Neural cell (in vitro differentiated cells): ENCODE results near the gene ATP6V0A4. TPM values are rescaled to one million over a fixed set of nuclear protein-coding genes. Genes with fewer than 3 reads are reported as not detected.

ENCODE experiments used
- H2AFZ ChIP-seq: fragments of 200-600, 300-800 bp; sonication (generic), shearing (Covaris generic); 2 replicates; pipeline ENCODE4 v1.6.0; 2014; ENCODE audit warnings: low read depth, mild to moderate bottlenecking, antibody characterized with exemption, low read length, moderate library complexity
- H3F3A ChIP-seq: fragments of 200-600 bp; shearing (Covaris generic); 2 replicates; pipeline ENCODE4 v1.6.1; 2016; ENCODE audit warnings: mild to moderate bottlenecking, moderate library complexity, mixed read lengths, antibody characterized with exemption, low read length; ENCODE audit not compliant: insufficient read depth, poor library complexity, severe bottlenecking
- H3K27ac ChIP-seq: fragments of 200-600, 300-800 bp; sonication (generic), shearing (Covaris generic); 2 replicates; pipeline ENCODE4 v1.5.1; 2014; ENCODE audit warnings: mild to moderate bottlenecking, low read length, moderate library complexity
- H3K27me3 ChIP-seq: fragments of 300-800, 200-600 bp; sonication (generic), shearing (Covaris generic); 2 replicates; pipeline ENCODE4 v1.6.0; 2014; ENCODE audit warnings: mild to moderate bottlenecking, low read depth, low read length, moderate library complexity; ENCODE audit not compliant: insufficient read depth
- H3K36me3 ChIP-seq: fragments of 300-800, 200-600 bp; sonication (generic), shearing (Covaris generic); 2 replicates; pipeline ENCODE4 v1.5.1; 2014; ENCODE audit warnings: mild to moderate bottlenecking, antibody characterized with exemption, low read length, moderate library complexity; ENCODE audit not compliant: insufficient read depth
- H3K4me2 ChIP-seq: fragments of 300-800, 200-600 bp; sonication (generic), shearing (Covaris generic); 2 replicates; pipeline ENCODE4 v1.6.0; 2014; ENCODE audit warnings: mild to moderate bottlenecking, low read length
- H3K4me3 ChIP-seq: fragments of 300-800, 200-600 bp; sonication (generic), shearing (Covaris generic); 2 replicates; pipeline ENCODE4 v1.5.1; 2014; ENCODE audit warnings: mild to moderate bottlenecking, low read length, moderate library complexity
- H3K79me2 ChIP-seq: fragments of 200-600 bp; shearing (Covaris generic); replicated peaks from 2 replicates; pipeline ENCODE4 v1.6.0; 2014; ENCODE audit warnings: mild to moderate bottlenecking, low read length, moderate library complexity; ENCODE audit not compliant: insufficient read depth
- H3K9ac ChIP-seq: fragments of 300-800, 200-600 bp; sonication (generic), shearing (Covaris generic); 2 replicates; pipeline ENCODE4 v1.6.1; 2016; ENCODE audit warnings: mild to moderate bottlenecking, low read length, mixed read lengths
- H3K9me2 ChIP-seq: fragments of 200-600 bp; shearing (Covaris generic); 2 replicates; pipeline ENCODE4 v1.6.1; 2016; ENCODE audit warnings: mild to moderate bottlenecking, low read length, mixed read lengths; ENCODE audit not compliant: insufficient read depth
- H3K9me3 ChIP-seq: fragments of 200-600, 300-800 bp; sonication (generic), shearing (Covaris generic); 2 replicates; pipeline ENCODE4 v1.6.1; 2016; ENCODE audit warnings: mild to moderate bottlenecking, mixed run types, low read length, moderate library complexity, mixed read lengths
- H4K20me1 ChIP-seq: fragments of 200-600 bp; shearing (Covaris generic); 2 replicates; pipeline ENCODE4 v1.6.1; 2016; ENCODE audit warnings: mild to moderate bottlenecking, mixed run types; ENCODE audit not compliant: insufficient read depth
- EP300 ChIP-seq: fragments of 450-650 bp; conservative IDR thresholded peaks from 2 replicates; pipeline ENCODE4 v1.6.1; 2014; ENCODE audit warnings: antibody characterized with exemption, mild to moderate bottlenecking, moderate library complexity; ENCODE audit not compliant: poor library complexity, severe bottlenecking
- EZH2 ChIP-seq: fragments of 200-600, 300-800 bp; shearing (Covaris generic), sonication (generic); IDR thresholded peaks from 2 replicates; pipeline ENCODE4 v1.6.1; 2014; ENCODE audit warnings: antibody characterized with exemption, low read length, borderline replicate concordance, mild to moderate bottlenecking; ENCODE audit not compliant: insufficient read depth, poor library complexity, severe bottlenecking
- MXI1 ChIP-seq: fragments of 450-650 bp; conservative IDR thresholded peaks from 2 replicates; pipeline ENCODE4 v1.6.1; 2014; ENCODE audit warnings: antibody characterized with exemption, mild to moderate bottlenecking; ENCODE audit not compliant: poor library complexity, severe bottlenecking
- POLR2AphosphoS5 ChIP-seq: IDR thresholded peaks from 2 replicates; pipeline ENCODE4 v1.6.1; 2012
- RAD21 ChIP-seq: fragments of 450-650 bp; conservative IDR thresholded peaks from 2 replicates; pipeline ENCODE4 v1.6.1; 2014; ENCODE audit warnings: antibody characterized with exemption, mild to moderate bottlenecking, moderate library complexity
- SMC3 ChIP-seq: fragments of 450-650 bp; conservative IDR thresholded peaks from 2 replicates; pipeline ENCODE4 v1.6.1; 2014; ENCODE audit warnings: antibody characterized with exemption, mild to moderate bottlenecking, moderate library complexity; ENCODE audit not compliant: poor library complexity
- TAF1 ChIP-seq: IDR thresholded peaks from 2 replicates; pipeline ENCODE4 v1.6.1; 2012; ENCODE audit warnings: low read depth
- polyA plus RNA-seq: library from polyadenylated mRNA; depleted of rRNA; stranded (reverse); fragments of >200 nt; gene quantifications from 2 replicates; pipeline ENCODE4 v1.2.3, GENCODE V29; 2014
- TF ChIP-seq, protein P1 (sequence below): IDR thresholded peaks from 2 replicates; pipeline ENCODE4 v1.6.1; 2012; ENCODE audit warnings: borderline replicate concordance
- TF ChIP-seq, protein P2 (sequence below): fragments of 450-650 bp; IDR thresholded peaks from 2 replicates; pipeline ENCODE4 v1.5.1; 2014; ENCODE audit warnings: antibody characterized with exemption, mild to moderate bottlenecking, moderate library complexity; ENCODE audit not compliant: poor library complexity, severe bottlenecking

The ATP6V0A4 gene
- polyA plus RNA-seq, 1 donor from 2014 or later, result 0.81 TPM

DNA sequence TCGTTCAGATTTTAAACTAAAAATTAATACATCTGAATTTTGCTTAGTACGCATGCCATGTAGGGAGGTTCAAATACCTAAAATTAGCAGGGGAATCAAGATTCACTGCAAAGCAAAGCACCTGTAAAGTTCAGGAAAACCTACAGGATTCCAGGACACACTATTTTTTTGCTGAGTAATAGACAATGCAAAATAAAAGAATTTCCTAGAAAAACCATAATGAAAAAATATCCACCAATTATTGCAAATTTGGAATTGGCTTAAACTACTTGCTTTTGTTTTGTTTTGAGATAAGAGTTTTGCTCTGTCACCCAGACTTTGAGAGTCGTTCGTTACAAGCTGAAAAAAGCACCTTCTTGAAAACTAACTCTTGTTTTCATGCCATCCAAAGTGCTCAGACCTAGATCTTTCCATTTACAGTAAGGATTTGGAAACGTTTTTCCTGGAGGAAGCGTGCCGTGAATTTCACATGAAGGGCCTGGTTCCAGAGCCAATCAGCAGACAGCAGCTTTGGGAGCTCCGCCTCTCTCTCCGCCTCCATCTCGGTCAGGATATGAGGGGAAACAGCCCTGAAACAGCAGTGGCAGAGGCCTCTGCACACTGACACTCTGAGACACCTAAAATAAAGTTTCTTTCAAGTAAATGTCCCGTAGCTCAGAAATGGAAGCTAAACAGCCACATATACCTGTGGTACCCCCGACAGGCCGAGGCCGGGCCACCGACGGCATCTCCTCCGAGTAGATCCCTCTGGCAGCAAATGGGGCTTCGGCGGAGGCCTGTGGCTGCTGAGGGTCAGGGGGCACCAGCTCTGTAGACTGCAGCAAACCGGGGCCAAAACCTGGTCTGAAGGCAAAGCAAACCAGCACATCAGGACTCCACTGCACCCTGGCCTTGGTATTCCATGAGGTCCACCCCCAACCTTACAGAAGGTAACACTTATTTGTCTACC lies 45.9 kb upstream of the ATP6V0A4 start:
- Histone ChIP-seq H3K27me3 (no peaks in the 10 kb centered on the region), H3F3A (no peaks in the 10 kb centered on the region), H3K4me3 (no peak overlapping the region), H3K9me2 (no peaks in the 10 kb centered on the region), H3K9me3 (no peaks in the 10 kb centered on the region), H4K20me1 (no peaks in the 10 kb centered on the region), H3K4me2 (no peak overlapping the region), H3K79me2 (no peaks in the 10 kb centered on the region), H2AFZ (no peak overlapping the region), H3K9ac (no peak overlapping the region), H3K36me3 (peaks cover 5% of the 10 kb centered on the region), H3K27ac (no peak overlapping the region)
- TF ChIP-seq, protein P1, sequence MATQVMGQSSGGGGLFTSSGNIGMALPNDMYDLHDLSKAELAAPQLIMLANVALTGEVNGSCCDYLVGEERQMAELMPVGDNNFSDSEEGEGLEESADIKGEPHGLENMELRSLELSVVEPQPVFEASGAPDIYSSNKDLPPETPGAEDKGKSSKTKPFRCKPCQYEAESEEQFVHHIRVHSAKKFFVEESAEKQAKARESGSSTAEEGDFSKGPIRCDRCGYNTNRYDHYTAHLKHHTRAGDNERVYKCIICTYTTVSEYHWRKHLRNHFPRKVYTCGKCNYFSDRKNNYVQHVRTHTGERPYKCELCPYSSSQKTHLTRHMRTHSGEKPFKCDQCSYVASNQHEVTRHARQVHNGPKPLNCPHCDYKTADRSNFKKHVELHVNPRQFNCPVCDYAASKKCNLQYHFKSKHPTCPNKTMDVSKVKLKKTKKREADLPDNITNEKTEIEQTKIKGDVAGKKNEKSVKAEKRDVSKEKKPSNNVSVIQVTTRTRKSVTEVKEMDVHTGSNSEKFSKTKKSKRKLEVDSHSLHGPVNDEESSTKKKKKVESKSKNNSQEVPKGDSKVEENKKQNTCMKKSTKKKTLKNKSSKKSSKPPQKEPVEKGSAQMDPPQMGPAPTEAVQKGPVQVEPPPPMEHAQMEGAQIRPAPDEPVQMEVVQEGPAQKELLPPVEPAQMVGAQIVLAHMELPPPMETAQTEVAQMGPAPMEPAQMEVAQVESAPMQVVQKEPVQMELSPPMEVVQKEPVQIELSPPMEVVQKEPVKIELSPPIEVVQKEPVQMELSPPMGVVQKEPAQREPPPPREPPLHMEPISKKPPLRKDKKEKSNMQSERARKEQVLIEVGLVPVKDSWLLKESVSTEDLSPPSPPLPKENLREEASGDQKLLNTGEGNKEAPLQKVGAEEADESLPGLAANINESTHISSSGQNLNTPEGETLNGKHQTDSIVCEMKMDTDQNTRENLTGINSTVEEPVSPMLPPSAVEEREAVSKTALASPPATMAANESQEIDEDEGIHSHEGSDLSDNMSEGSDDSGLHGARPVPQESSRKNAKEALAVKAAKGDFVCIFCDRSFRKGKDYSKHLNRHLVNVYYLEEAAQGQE, result no peak
- TF ChIP-seq TAF1, result no peak
- no peak for TF ChIP-seq EZH2
- no peak for TF ChIP-seq SMC3
- no peak for TF ChIP-seq EP300
- TF ChIP-seq, protein P2, sequence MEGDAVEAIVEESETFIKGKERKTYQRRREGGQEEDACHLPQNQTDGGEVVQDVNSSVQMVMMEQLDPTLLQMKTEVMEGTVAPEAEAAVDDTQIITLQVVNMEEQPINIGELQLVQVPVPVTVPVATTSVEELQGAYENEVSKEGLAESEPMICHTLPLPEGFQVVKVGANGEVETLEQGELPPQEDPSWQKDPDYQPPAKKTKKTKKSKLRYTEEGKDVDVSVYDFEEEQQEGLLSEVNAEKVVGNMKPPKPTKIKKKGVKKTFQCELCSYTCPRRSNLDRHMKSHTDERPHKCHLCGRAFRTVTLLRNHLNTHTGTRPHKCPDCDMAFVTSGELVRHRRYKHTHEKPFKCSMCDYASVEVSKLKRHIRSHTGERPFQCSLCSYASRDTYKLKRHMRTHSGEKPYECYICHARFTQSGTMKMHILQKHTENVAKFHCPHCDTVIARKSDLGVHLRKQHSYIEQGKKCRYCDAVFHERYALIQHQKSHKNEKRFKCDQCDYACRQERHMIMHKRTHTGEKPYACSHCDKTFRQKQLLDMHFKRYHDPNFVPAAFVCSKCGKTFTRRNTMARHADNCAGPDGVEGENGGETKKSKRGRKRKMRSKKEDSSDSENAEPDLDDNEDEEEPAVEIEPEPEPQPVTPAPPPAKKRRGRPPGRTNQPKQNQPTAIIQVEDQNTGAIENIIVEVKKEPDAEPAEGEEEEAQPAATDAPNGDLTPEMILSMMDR, result no peak
- no peak for TF ChIP-seq POLR2AphosphoS5

DNA sequence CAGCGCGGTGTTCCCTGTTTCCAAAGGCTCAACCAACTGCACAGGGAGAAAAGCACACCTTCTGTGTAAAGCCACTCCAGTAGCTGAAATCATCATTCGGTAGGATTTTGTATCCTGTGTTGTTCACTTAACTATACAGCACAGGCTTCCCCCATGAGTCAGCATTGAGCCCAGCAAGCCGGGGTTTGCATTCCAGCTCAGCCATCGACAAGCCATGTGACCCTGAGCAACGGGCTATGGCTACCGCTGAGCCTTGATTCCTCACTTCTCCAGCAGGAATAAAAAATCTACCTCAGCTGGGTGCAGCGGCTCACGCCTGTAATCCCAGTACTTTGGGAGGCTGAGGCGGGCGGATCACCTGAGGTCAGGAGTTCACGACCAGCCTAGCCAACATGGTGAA lies 44.1 kb upstream of the ATP6V0A4 start:
- Histone ChIP-seq H3K9me3 (no peaks in the 10 kb centered on the region), H3K36me3 (peaks cover 5% of the 10 kb centered on the region), H3K9me2 (no peaks in the 10 kb centered on the region), H2AFZ (no peak overlapping the region), H4K20me1 (no peaks in the 10 kb centered on the region), H3F3A (no peaks in the 10 kb centered on the region), H3K4me2 (no peak overlapping the region), H3K27ac (no peak overlapping the region), H3K4me3 (no peak overlapping the region), H3K9ac (no peak overlapping the region), H3K79me2 (no peaks in the 10 kb centered on the region), H3K27me3 (no peaks in the 10 kb centered on the region)
- TF ChIP-seq POLR2AphosphoS5 (no peak), EP300 (no peak), SMC3 (no peak), MXI1 (no peak), EZH2 (no peak), TAF1 (no peak), RAD21 (no peak)
- TF ChIP-seq, protein P2, result no peak
- TF ChIP-seq, protein P1, result no peak
